Activated naive CD8-positive, alpha-beta T cell treated with anti-CD3 and anti-CD28 coated beads, Interleukin-2, amount 10 ng/mL, durations not matched to agents 7 days and 5 days (primary cell): ENCODE measurements around the gene ALPK1. TPM values are rescaled to one million over a fixed set of nuclear protein-coding genes. Genes with fewer than 3 reads are reported as not detected.
"Not testable (repeated sequence)": the region's sequence is repeated elsewhere in the genome, so short reads cannot be mapped to it uniquely, and the experiment has no call there.

ENCODE experiments used
- ATAC-seq: fragments of 150-1000 bp; cut with Tn5 transposase; one replicate; pipeline ENCODE4 v1.10.0; 2021; ENCODE audit warnings: low read depth, moderate library complexity
- POLR2A ChIA-PET: fragments of 350-600 bp; sonication (Branson Sonifier 250); formaldehyde crosslinking; loops from one replicate; lab custom pipeline; 2021; ENCODE audit warnings: antibody characterized with exemption; lab: Charles Lee
- DNase-seq: peaks from one replicate; pipeline ENCODE4 v3.0.0; 2021
- H3K27ac Mint-ChIP-seq: one replicate; pipeline ENCODE4 v1.8.0; 2022; ENCODE audit warnings: mild to moderate bottlenecking, mixed read lengths
- H3K27me3 Mint-ChIP-seq: one replicate; pipeline ENCODE4 v1.8.0; 2022; ENCODE audit warnings: mild to moderate bottlenecking, moderate library complexity, mixed read lengths
- H3K36me3 Mint-ChIP-seq: one replicate; pipeline ENCODE4 v1.8.0; 2021; ENCODE audit warnings: mild to moderate bottlenecking, mixed read lengths
- H3K4me1 Mint-ChIP-seq: one replicate; pipeline ENCODE4 v1.8.0; 2021; ENCODE audit warnings: mixed read lengths
- H3K4me3 Mint-ChIP-seq: one replicate; pipeline ENCODE4 v1.8.0; 2022; ENCODE audit warnings: mild to moderate bottlenecking, moderate library complexity, mixed read lengths
- H3K9me3 Mint-ChIP-seq: one replicate; pipeline ENCODE4 v1.8.0; 2021; ENCODE audit warnings: mixed read lengths
- total RNA-seq, 2 experiments: library from RNA; stranded (reverse); gene quantifications; one replicate each; pipeline ENCODE4 v1.2.3, GENCODE V29; 2021

Gene ALPK1
- total RNA-seq, 2 experiments from 2014 or later: 20.9 to 26.0 TPM

GRCh38 chr4:112425823-112426222, 128.7 kb downstream of the ALPK1 start:
- no peak for ATAC-seq
- Mint-ChIP-seq H3K4me3 (no peak overlapping the region), H3K36me3 (peaks cover 18% of the 10 kb centered on the region), H3K27me3 (no peaks in the 10 kb centered on the region), H3K4me1 (no peaks in the 10 kb centered on the region), H3K27ac (no peak overlapping the region), H3K9me3 (no peaks in the 10 kb centered on the region)
- POLR2A ChIA-PET: no interaction called here
- DNase-seq: no peak

- Mint-ChIP-seq H3K4me3 (no peak overlapping the region), H3K27ac (no peak overlapping the region), H3K36me3 (peaks cover 18% of the 10 kb centered on the region), H3K9me3 (no peaks in the 10 kb centered on the region), H3K27me3 (no peaks in the 10 kb centered on the region), H3K4me1 (no peaks in the 10 kb centered on the region)
- POLR2A ChIA-PET: no interaction called here
- DNase-seq (no peak), ATAC-seq (no peak)
Observed at GRCh38 chr4:112426416-112426815, 129.2 kb downstream of the ALPK1 start.

- ATAC-seq (no peak), DNase-seq (no peak)
- no peaks in the 10 kb centered on the region for H3K4me1 Mint-ChIP-seq
- no peaks in the 10 kb centered on the region for H3K9me3 Mint-ChIP-seq
- no peak overlapping the region for H3K4me3 Mint-ChIP-seq
- POLR2A ChIA-PET: no interaction called here
- no peak overlapping the region for H3K27ac Mint-ChIP-seq
- peaks cover 14% of the 10 kb centered on the region for H3K36me3 Mint-ChIP-seq
- H3K27me3 Mint-ChIP-seq: no peaks in the 10 kb centered on the region
Observed at GRCh38 chr4:112431158-112431557, 134.0 kb downstream of the ALPK1 start.

GRCh38 chr4:112436987-112437386, 139.8 kb downstream of the ALPK1 start:
- POLR2A ChIA-PET: no interaction called here
- Mint-ChIP-seq H3K9me3 (no peaks in the 10 kb centered on the region), H3K4me1 (no peaks in the 10 kb centered on the region), H3K27ac (no peak overlapping the region), H3K4me3 (no peak overlapping the region), H3K27me3 (no peaks in the 10 kb centered on the region), H3K36me3 (peaks cover 29% of the 10 kb centered on the region)
- no peak for DNase-seq
- ATAC-seq: no peak

- peaks cover 50% of the 10 kb centered on the region for H3K36me3 Mint-ChIP-seq
- POLR2A ChIA-PET, H3K4me1 Mint-ChIP-seq, ATAC-seq, H3K27me3 Mint-ChIP-seq, H3K27ac Mint-ChIP-seq, DNase-seq, H3K4me3 Mint-ChIP-seq: not testable (repeated sequence)
- peaks cover 10% of the 10 kb centered on the region for H3K9me3 Mint-ChIP-seq
Observed at GRCh38 chr4:112442226-112442625, 145.1 kb downstream of the ALPK1 start.

- Mint-ChIP-seq H3K36me3 (peaks cover 19% of the 10 kb centered on the region), H3K27me3 (peaks cover 3% of the 10 kb centered on the region), H3K4me3 (no peak overlapping the region), H3K9me3 (peaks cover 7% of the 10 kb centered on the region), H3K4me1 (no peaks in the 10 kb centered on the region), H3K27ac (no peak overlapping the region)
- POLR2A ChIA-PET: no interaction called here
- ATAC-seq (no peak), DNase-seq (no peak)
Observed at GRCh38 chr4:112448306-112449132, 151.3 kb downstream of the ALPK1 start.

GRCh38 chr4:112449708-112450107, 152.5 kb downstream of the ALPK1 start:
- ATAC-seq (no peak), DNase-seq (no peak)
- POLR2A ChIA-PET: no interaction called here
- Mint-ChIP-seq H3K9me3 (peaks cover 5% of the 10 kb centered on the region), H3K36me3 (peaks cover 11% of the 10 kb centered on the region), H3K27ac (no peak overlapping the region), H3K4me1 (no peaks in the 10 kb centered on the region), H3K27me3 (peaks cover 3% of the 10 kb centered on the region), H3K4me3 (no peak overlapping the region)

GRCh38 chr4:112451104-112451503, 153.9 kb downstream of the ALPK1 start:
- Mint-ChIP-seq H3K4me3 (no peak overlapping the region), H3K27me3 (peaks cover 3% of the 10 kb centered on the region), H3K9me3 (peaks cover 3% of the 10 kb centered on the region), H3K27ac (no peak overlapping the region), H3K4me1 (no peaks in the 10 kb centered on the region), H3K36me3 (peaks cover 6% of the 10 kb centered on the region)
- ATAC-seq: no peak
- DNase-seq: no peak
- POLR2A ChIA-PET: no interaction called here

GRCh38 chr4:112451831-112452230, 154.7 kb downstream of the ALPK1 start:
- no peak overlapping the region for H3K27ac Mint-ChIP-seq
- POLR2A ChIA-PET: no interaction called here
- no peaks in the 10 kb centered on the region for H3K4me1 Mint-ChIP-seq
- H3K4me3 Mint-ChIP-seq: no peak overlapping the region
- peaks cover 2% of the 10 kb centered on the region for H3K9me3 Mint-ChIP-seq
- ATAC-seq: no peak
- peaks cover 3% of the 10 kb centered on the region for H3K36me3 Mint-ChIP-seq
- peaks cover 3% of the 10 kb centered on the region for H3K27me3 Mint-ChIP-seq
- no peak for DNase-seq

GRCh38 chr4:112453321-112453720, 156.2 kb downstream of the ALPK1 start:
- H3K4me1 Mint-ChIP-seq: no peaks in the 10 kb centered on the region
- POLR2A ChIA-PET: no interaction called here
- DNase-seq: no peak
- peaks cover 2% of the 10 kb centered on the region for H3K9me3 Mint-ChIP-seq
- no peak overlapping the region for H3K4me3 Mint-ChIP-seq
- ATAC-seq: no peak
- H3K36me3 Mint-ChIP-seq: no peaks in the 10 kb centered on the region
- H3K27ac Mint-ChIP-seq: no peak overlapping the region
- H3K27me3 Mint-ChIP-seq: peaks cover 3% of the 10 kb centered on the region

- ATAC-seq (no peak), DNase-seq (no peak)
- H3K4me3 Mint-ChIP-seq: no peak overlapping the region
- H3K27ac Mint-ChIP-seq: no peak overlapping the region
- H3K9me3 Mint-ChIP-seq: peaks cover 1% of the 10 kb centered on the region
- no peaks in the 10 kb centered on the region for H3K36me3 Mint-ChIP-seq
- H3K27me3 Mint-ChIP-seq: peaks cover 11% of the 10 kb centered on the region
- no peaks in the 10 kb centered on the region for H3K4me1 Mint-ChIP-seq
- POLR2A ChIA-PET: no interaction called here
Observed at GRCh38 chr4:112472318-112472717, 175.1 kb downstream of the ALPK1 start.

- peaks cover 11% of the 10 kb centered on the region for H3K27me3 Mint-ChIP-seq
- H3K9me3 Mint-ChIP-seq: peaks cover 1% of the 10 kb centered on the region
- H3K4me3 Mint-ChIP-seq: no peak overlapping the region
- no peaks in the 10 kb centered on the region for H3K4me1 Mint-ChIP-seq
- no peak for DNase-seq
- no peaks in the 10 kb centered on the region for H3K36me3 Mint-ChIP-seq
- no peak overlapping the region for H3K27ac Mint-ChIP-seq
- ATAC-seq: no peak
- POLR2A ChIA-PET: no interaction called here
Observed at GRCh38 chr4:112473985-112474384, 176.8 kb downstream of the ALPK1 start.

- H3K27ac Mint-ChIP-seq: no peak overlapping the region
- H3K4me3 Mint-ChIP-seq: no peak overlapping the region
- H3K36me3 Mint-ChIP-seq: no peaks in the 10 kb centered on the region
- POLR2A ChIA-PET: no interaction called here
- no peaks in the 10 kb centered on the region for H3K4me1 Mint-ChIP-seq
- DNase-seq: no peak
- ATAC-seq: no peak
- peaks cover 12% of the 10 kb centered on the region for H3K9me3 Mint-ChIP-seq
- peaks cover 11% of the 10 kb centered on the region for H3K27me3 Mint-ChIP-seq
Observed at GRCh38 chr4:112485930-112486329, 188.8 kb downstream of the ALPK1 start.

GRCh38 chr4:112490808-112491207, 193.6 kb downstream of the ALPK1 start:
- H3K9me3 Mint-ChIP-seq, ATAC-seq, DNase-seq, POLR2A ChIA-PET, H3K4me3 Mint-ChIP-seq, H3K27ac Mint-ChIP-seq, H3K36me3 Mint-ChIP-seq, H3K4me1 Mint-ChIP-seq: not testable (repeated sequence)
- peaks cover 11% of the 10 kb centered on the region for H3K27me3 Mint-ChIP-seq
